NCI-H2107 treated with DMSO at 0.1 percent for 48 hours (cell line): ENCODE results near the gene SNRPN.
"Not testable (repeated sequence)": the region's sequence is repeated elsewhere in the genome, so short reads cannot be mapped to it uniquely, and the experiment has no call there.

ENCODE experiments used
- DNase-seq: peaks from one replicate; lab custom pipeline; 2025; ENCODE audit not compliant: unreplicated experiment; lab: John Stamatoyannopoulos, UW

Gene SNRPN

DNA sequence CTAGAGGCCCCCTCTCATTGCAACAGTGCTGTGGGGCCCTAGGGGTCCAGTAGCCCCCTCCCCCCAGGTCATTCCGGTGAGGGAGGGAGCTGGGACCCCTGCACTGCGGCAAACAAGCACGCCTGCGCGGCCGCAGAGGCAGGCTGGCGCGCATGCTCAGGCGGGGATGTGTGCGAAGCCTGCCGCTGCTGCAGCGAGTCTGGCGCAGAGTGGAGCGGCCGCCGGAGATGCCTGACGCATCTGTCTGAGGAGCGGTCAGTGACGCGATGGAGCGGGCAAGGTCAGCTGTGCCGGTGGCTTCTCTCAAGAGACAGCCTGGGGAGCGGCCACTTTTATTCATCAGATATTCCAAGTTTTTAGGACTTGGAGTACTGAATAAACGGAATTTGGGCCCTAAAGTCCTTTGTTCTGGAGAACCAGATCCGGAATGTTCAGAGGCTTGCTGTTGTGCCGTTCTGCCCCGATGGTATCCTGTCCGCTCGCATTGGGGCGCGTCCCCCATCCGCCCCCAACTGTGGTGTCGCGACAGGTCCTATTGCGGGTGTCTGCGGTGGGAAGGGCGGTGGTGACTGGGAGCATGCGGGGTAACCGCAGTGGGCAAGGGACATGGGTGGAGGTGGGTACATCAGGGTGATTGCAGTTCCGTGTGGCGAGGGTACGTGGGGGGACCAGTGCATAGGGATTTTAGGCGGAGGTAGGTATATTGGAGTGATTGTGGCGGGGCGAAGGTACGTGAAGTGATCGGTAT is at the start of gene SNRPN, which contains the start of gene SNURF:
Gene SNRPN (plus strand): TSS at position 205 of the 748 bp plus-strand sequence. CDS start 19,467 bp downstream, outside the sequence.
Gene SNURF (plus strand): TSS at position 205 of the 748 bp plus-strand sequence. CDS start 62 bp downstream, at position 267.
- peak; percentile 12 for DNase-seq

DNA sequence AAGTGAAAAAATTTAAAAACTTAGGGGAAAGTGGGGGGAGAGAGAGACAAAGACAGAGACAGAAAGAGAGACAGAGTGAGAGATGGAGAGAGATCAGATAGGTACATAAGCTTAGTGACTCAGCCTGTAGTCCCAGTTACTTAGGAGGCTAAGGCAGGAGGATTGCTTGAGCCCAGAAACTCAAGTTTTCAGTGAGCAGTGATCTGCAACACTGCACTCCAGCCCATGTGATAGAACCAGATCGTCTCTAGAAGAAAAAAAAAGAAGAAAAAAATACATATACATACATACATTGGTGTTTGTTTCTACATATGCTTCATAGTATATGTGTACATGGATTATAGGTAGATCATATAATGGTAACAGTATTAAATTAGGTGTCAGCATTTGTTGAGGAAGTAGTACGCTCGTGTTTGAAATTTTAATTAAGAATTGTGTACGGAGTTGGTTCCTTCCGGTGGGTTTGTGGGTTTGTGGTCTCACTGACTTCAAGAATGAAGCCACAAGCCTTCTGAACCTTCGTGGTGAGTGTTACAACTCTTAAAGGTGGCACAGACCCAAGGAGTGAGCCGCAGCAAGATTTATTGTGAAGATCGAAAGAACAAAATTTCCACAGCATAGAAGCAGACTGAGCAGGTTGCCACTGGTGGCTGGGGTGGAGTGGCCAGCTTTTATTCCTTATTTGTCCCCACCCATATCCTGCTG is 38.3 kb upstream of the SNRPN start:
- DNase-seq: no peak

DNA sequence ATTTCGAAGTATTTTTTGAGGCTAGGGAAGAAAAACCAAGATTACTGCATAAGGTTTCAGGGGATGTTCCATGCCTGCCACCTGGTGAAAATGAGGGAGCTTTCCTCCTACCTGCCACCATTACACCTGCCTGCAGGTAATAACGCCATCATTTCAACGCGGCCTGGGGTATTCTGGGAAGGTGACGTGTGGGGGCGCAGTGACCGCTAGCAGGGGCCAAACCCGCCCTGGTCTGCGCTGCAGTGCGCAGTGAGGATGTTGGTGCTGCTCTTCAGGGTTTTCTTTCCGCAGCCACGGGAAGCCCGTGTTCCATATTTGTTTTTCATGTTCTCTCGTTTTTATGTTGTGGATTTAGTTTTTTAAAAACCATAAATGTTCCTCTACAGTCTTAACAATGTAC is 37.4 kb upstream of the SNRPN start:
- DNase-seq: no peak

DNA sequence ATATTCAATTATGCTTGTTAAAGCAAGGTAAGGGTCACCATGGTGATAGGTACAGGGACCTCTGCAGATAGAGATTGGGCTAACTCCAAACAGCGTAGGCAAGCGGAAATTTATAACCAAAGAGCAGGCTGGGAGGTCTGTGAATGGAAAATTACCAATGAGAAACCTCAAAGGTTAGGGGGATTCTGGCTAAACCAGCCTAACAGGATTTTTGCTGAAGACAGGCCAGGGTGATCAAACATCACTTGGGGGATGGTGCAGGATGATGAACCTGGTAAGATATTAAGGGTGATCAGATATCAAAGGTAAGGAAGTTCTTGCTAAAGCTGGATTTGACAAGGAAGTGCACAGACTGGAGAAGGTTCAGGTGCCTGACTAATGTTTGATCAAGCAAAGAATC is 35.3 kb upstream of the SNRPN start:
- no peak for DNase-seq

DNA sequence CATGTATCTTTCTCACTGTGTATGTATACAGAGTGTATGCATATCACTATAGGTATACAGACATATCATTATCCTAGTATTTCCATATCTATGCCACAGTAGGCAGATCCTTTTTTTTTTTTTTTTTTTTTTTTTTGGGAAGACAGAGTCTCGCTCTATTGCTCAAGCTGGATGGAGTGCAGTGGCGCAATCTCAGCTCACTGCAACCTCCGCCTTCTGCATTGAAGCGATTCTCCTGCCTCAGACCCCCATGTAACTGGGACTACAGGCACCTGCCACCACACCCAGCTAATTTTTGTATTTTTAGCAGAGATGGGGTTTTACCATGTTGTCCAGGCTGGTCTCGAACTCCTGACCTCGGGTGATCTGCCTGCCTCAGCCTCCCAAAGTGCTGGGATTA is 32.0 kb upstream of the SNRPN start:
- not testable (repeated sequence) for DNase-seq

DNA sequence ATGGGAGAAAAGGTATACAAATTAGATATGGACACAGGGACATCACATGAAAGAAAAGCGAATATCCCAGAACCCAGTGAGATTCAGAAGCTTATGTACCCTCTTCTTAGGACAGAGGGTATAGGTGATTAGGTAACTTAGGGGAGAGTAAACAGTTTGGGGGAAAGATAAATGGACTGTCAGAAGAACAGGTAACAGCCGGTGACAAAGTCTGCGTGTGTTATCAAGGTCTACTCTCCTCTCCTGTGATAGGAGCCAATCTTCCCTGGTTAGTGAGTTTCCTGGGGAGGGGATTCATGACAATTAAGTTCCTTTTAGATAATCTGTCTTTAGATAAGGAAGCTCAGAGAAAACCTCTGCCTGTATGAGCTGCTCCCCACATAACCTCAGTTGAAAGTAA is 30.6 kb upstream of the SNRPN start:
- no peak for DNase-seq

DNA sequence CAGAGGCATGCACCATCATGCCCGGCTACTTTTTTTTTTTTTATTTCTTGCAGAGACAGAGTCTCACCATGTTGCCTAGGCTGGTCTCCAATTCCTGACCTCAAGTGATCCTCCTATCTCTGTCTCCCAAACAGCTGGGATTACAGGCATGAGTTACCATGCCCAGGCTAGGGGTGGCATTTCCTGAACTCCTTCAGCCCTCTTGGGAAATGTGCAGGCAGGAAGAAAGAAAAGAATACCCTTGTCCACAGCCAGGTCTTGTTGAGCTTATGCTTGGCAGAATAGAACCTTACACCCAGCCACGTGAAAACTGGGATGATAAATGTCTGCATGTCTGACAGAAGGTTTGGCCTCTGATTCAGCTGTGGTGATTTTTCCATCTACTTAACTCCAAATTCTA is 30.2 kb upstream of the SNRPN start:
- DNase-seq: no peak

DNA sequence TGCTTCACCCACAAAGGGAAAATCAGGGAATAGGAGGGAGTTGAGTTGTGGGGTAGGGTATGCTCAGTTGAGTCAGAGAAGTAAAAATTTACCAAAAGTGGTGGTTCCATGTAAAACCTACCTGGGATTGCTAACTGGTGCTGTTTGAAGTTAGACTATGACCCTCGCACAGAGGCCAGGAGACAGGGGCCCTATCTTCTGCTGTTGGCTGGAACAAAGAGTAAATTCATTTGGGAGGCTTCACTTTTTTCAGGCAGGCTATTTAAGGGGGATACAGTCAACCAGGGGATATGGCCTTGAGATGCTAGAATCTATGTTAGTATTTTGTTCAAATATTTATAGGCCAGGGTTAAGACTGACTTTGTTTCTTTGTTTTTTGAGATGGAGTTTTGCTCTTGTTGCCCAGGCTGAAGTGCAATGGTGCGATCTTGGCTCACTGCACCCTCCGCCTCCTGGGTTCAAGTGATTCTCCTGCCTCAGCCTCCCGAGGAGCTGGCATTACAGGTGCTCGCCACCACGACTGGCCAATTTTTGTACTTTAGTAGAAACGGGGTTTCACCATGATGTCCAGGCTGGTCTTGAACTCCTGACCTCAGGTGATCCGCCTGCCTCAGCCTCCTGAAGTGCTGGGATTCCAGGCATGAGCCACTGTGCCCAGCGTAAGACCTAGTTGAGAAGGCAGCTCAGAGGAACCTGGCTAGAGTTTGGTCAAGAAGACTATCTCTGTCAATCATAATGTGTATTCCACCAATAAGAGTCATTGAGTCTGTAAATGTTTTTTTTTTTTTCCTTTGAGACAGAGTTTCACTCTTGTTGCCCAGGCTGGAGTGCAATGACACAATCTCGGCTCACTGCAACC is 22.7 kb upstream of the SNRPN start:
- DNase-seq: not testable (repeated sequence)

DNA sequence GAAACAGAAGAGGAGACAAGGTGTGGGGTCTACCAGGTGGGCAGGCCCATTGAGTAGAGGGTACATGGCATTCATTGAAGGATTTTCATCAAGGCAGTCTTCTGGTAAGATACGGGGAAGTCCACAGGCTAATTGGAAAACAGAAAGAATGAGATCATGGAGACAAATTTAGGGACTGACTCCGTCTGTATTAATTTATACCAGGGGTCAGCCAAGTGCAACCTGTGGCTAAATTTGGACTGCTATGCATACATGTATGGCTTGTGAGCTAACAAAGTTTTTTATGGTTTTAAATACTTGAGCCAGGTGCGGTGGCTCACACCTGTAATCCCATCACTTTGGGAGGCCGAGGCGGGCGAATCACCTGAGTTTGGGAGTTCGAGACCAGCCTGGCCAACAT is 21.1 kb upstream of the SNRPN start:
- no peak for DNase-seq

DNA sequence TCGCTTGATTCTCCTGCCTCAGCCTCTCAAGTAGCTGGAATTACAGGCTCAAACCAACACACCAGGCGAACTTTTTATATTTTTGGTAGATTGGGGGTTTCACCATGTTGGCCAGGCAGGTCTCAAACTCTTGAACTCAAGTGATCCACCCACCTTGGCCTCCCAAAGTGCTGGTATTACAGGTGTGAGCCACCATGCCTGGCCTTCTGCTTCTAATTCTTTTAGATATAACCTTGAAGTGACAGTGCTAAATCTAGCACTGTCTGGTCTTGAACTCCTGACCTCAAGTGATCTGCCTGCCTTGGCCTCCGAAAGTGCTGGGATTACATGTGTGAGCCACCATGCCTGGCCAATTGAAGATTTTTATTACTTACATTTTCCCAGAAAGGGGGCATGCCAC is 16.6 kb upstream of the SNRPN start:
- DNase-seq: not testable (repeated sequence)

DNA sequence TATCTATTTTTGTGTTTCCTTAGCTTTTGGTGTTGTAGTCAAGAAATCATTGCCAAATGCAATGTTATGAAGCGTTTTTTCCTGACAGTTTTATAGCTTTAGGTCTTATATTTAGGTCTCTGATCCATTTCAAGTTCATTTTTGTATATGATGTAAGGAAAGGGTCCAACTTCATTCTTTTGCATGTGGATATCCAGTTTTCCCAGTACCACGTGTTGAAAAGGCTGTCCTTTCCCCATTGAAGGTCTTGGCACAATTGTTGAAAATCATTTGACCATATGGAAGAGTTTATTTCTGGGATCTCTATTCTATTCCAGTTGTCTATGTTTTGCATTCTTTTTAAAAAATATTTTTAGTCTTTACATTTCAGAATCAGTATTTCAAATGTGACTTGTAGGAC is 14.6 kb upstream of the SNRPN start:
- no peak for DNase-seq

DNA sequence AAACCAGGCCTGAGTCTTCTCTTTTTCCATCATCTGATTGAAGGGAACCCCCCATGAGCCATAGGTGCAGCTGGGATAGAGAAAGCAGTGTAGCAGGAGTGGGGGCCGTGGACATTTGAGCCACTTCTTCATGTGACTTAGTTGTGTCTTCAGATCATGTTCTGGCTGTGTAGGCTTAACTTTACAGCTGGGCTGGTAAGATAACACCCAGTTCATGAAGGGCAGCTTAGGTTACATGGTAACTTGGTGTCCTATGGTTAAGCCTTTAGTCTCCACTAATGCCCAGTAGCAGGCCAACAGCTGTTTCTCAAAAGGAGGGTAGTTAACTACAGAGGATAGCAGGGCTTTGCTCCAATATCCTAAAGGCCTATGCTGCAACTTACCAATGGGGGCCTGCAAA is 11.4 kb upstream of the SNRPN start:
- no peak for DNase-seq

DNA sequence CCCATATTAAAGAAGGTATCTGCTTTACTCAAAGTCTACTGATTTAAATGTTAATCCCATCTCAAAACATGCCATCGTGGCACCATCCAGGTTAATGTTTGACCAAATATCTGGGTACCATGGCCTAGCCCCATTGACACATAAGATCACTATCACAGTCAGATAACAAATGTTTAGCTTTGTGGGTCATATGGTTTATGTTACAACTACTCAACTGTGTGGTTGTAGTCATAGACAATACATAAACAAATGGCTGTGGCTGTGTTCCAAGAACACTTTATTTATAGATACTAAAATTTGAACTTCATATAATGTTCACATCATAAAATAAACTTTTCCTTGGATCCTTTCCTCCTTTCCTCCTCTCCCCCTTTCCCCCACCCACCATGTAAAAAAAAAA is 9.8 kb upstream of the SNRPN start:
- no peak for DNase-seq

DNA sequence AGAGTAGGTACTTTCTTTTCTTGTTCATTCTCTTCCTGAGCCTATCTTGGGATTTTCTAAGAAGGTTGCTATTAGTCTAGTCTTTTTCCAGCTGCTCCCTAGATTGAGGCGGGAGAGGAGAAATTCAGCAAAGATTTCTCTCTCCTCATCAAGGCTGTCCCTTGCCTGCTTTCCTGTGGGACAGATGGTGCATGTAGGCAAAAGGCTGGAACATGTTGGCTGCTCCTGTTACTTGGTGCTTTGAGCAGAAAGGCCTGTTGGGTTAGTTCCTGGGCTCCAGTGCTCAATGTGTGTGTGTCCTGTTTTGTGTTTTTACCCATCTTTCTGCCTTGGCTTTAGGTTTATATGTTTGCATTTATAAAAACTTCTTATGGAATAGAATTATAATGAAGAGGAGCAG is 9.1 kb upstream of the SNRPN start:
- DNase-seq: no peak

DNA sequence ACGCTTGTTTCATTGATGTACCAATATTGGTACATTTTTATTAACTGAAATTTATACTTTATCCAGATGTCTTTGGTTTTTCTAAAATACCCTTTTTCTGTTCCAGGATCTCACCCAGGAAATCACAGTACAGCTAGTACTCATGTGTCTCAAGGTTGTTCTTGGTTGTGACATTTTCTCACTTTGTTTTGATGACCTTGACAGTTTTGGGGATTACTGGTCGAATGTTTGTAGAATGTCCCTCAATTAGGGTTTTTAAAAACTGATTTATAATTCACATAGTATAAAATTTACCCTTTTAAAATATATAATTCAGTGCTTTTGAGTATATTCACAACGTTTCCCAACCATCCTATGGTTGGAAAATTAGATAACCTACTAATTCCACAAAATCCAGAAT is 6.3 kb upstream of the SNRPN start:
- no peak for DNase-seq

DNA sequence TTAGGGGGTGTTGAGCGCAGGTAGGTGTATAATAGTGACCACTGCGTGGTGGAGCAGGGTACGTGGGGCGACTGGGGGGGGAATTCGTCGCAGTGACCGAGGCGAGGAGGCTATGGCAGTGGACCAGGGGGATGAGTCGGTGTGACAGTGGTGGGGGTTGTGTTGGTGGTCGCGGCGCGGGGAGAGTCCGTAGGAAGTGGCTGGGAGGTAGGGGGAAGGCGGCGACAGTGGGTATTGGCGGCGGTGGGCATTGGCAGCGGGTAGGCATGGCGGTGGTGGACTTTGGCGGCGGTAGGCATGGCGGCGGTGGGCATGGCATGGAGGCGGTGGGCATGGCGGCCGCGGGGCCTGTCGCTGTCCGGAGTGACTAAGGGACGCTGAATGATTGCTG is 739 bp downstream of the SNRPN start:
- no peak for DNase-seq

DNA sequence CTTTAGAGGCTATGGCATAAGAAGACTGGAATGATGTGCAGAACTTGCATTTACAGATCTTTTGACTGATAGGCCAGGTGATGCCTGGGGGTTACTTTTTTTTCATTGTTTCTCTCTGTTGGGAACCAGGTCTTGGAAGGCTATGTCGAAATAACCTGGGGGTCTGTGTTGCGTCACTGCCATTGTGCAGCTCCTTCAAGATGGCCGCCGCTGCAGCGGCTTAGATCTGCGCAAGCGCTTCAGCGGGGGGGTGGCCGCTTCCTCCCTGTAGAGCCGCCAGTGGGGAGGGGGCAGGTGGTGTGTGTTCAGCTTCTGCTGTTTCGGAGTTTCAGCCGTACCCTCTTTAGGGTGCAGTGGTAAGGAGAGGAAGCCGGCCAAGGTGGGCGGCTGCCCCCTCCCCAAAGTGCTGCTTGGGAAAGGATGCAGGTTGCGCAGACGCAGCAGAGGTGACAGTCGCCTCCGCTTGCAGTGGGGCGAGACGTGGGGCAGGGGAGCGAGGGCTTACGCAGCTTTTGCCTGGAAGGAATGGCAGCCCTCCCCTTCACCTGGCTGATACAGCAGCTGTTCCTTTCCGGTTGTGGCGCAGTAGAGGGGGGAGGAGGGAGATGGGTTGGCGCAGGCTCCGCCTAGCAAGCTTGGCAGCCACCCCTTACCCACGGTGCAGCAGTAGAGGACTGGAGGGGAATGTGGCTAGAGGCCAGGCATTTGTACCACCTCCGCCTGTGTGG is 1.5 kb downstream of the SNRPN start:
- peak; percentile 66 for DNase-seq

DNA sequence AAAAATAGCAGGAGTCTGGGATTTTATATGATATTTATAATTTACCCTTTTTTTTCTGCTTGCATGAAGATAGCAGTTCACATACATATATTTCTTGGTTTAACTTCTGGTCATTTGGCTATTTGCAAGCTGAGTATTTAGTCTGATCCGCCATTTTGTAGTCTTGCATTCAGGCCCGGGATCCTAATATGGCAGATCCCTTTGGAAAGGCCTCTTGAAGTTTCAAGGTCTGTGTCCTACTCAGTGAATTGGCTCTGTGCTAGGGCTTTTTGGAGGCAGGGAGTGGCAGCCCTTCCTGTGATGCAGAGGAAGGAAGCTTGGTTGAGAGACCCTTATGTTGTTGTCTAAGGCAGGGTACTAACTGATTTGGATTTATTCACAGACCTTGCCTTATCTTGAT is 2.9 kb downstream of the SNRPN start:
- no peak for DNase-seq

DNA sequence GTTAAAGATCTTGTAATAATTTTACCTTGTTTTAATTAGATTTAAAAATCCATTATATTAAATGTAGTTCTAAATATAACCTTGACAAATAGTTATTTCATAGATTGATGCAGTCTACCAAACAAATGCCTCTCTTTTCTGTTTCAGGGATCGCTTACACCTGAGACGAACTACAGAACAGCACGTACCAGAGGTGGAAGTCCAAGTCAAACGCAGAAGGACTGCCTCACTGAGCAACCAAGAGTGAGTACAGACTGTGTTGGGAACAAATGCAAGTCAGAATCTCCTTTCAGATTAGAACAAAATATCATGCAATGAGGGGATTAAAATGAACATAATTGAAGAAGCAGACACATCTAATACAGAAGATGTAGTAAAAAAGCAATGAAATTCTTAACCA is 7.2 kb downstream of the SNRPN start:
- DNase-seq: no peak

DNA sequence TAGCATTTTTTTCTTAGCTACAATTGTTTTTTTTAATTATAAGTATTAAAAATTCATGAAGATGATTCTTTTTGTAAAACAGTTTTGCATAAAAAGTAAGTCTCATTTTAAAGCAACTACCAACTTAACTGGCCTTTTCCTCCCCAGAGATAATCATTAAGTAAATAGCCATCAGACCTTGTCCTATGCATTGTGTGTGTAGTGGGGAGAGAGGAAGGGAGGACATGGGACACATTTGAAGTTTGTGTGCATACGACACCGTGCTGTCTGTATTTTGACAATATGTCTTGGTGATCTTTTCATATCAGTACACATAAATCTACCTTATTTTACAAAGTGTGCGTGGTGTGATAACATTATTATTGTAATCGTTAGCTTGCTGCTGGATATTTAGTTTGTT is 8.1 kb downstream of the SNRPN start:
- no peak for DNase-seq
